NCI-H510A (cell line): Measurements from ENCODE around the gene CTSZ.
"Not testable (repeated sequence)": the region's sequence is repeated elsewhere in the genome, so short reads cannot be mapped to it uniquely, and the experiment has no call there.

ENCODE experiments used
- DNase-seq: peaks from one replicate; lab custom pipeline; 2025; lab: John Stamatoyannopoulos, UW

The CTSZ gene

GRCh38 chr20:58978351-58979190 is 28.5 kb downstream of the CTSZ start:
- DNase-seq = no peak

- no peak for DNase-seq
Observed at GRCh38 chr20:58976061-58976730, 30.9 kb downstream of the CTSZ start.

GRCh38 chr20:58975353-58975752 is 31.7 kb downstream of the CTSZ start:
- DNase-seq = no peak

GRCh38 chr20:58973866-58974265 is 33.2 kb downstream of the CTSZ start:
- no peak for DNase-seq

DNA sequence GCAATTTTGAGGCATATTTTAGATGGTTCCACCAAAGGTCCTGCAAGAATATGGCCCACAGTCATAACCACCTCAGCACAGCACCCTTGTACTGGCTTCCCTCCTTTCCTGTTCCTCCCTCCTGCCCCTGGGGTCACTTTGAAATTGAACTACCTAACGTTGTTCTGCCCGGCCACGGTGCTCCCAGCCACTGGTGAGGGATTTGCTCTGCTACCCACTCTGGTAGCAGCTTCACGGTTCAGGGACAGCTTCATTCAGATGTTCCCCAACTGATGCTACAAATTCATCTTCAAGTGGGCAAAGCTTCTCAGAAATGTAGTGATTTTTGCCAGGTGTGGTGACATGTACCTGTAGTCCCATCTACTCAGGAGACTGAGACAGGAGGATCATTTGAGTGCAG is 33.9 kb downstream of the CTSZ start:
- DNase-seq = no peak

- DNase-seq = no peak
Observed at GRCh38 chr20:58971429-58971828, 35.6 kb downstream of the CTSZ start.

DNA sequence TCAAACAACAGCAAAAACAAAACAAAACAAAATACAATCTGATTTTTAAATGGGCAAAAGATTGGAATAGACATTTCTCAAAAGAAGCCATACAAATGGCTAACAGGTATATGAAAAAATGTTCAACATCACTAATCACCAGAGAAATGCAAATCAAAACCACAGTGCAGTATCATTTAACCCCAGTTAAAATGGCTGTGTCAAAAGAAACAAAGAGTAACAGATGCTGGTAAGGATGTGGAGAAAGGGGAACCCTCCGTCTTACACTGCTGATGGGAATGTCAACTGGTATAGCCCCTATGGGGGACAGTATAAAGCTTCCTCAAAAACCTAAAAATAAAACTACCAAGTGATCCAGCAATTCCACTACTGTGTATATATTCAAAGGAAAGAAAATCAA is 36.9 kb downstream of the CTSZ start:
- no peak for DNase-seq

- no peak for DNase-seq
Observed at GRCh38 chr20:58969439-58969838, 37.6 kb downstream of the CTSZ start.

GRCh38 chr20:58967652-58968429 is 39.2 kb downstream of the CTSZ start:
- DNase-seq = no peak

GRCh38 chr20:58965270-58966064 is 41.6 kb downstream of the CTSZ start:
- no peak for DNase-seq

- not testable (repeated sequence) for DNase-seq
Observed at GRCh38 chr20:58963922-58964321, 43.1 kb downstream of the CTSZ start.

GRCh38 chr20:58963060-58963584 is 43.9 kb downstream of the CTSZ start:
- no peak for DNase-seq

DNA sequence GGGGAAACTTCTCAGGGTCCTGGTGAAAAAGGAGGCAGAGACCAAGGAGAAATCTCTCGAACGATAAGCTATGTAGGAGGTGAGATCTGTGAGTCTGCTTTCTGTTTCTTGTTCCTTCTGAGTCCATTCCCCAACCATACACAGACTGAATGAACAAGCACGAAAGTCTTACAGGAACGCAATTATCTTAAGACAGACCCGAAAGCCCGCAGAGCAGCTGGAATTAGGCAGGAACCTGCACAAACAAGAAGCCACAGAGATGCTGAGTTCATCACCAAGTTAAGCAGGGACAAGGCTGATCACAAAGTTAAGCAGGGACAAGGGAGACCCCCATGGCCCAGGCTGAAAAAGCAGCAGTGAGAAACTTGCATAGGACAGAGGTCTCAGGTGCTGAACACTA is 47.4 kb downstream of the CTSZ start:
- DNase-seq = no peak

DNA sequence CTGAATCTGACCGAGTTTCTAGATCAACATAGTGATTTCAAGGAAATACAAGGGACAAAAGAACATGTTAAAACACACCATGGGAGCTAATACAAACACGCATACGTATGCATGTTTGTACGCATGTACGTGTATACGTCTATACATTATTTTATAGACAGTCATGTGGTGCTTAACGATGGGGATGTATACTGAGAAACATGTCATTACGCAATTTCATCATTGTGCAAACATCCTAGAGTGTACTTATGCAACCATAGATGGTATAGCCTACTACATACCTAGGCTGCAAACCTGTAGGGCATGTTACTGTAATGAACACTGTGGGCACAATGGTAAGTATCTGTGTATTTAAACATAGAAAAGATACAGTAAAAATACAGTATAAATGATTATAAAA is 51.0 kb downstream of the CTSZ start:
- no peak for DNase-seq

DNA sequence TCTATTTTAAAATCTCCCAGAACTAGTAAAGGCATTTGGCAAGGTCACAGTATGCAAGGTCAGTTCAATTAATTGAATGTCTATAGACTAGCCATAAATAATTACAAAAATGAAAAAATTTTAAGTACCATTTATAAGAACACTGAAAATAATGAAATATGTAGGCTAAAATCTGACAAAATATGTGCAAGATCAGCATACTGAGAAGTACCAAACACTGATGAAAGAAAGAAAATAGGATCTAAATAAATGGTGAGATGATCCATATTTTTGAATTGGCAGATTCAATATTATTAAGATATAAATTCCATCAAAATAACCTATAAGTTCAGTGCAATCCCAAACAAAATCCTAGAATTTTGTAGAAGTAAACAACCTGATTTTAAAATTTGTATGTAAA is 54.0 kb downstream of the CTSZ start:
- no peak for DNase-seq

DNA sequence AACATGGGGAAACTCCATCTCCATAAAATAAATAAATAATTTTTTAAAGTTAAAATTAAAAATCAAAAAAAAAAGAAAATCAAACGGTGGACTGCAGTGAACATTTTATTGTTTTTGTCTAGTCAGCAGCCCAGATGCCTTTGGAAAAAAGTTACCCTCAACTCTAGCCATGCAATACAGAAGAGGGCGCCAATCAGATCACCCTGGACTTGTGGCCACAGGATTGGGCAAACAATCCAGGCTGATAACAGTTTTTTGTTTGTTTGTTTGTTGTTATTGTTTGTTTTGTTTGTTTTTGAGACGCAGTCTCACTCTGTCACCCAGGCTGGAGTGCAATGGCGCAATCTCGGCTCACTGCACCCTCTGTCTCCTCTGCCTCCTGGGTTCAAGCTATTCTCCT is 56.5 kb downstream of the CTSZ start:
- DNase-seq = no peak

DNA sequence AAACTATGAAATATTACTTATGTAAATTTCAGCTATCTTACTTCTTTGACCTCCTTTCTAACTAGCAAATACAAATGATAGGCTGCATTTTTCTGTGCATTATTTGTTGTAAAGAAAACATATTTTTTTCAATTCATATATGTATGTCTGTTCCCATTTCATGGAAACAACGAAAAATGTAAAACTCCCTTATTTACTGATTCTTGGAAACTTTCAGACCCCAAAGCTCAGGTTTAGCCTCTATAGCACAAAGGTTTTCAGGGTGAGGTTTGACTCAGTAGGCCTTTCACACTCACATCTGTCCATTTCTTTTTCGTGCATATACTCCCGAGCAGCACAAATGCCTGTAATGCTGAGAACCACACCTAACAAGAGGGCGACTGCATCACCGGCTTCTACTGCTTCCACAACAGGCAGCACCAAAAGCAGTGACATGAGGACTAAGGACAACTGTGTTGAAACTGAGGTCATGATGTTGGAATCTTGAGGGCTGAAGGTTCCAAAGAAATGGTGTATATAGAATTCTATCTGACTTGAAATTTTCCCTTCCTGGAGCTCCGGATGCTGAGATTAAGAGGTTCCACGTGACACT is 59.2 kb downstream of the CTSZ start:
- DNase-seq = not testable (repeated sequence)

DNA sequence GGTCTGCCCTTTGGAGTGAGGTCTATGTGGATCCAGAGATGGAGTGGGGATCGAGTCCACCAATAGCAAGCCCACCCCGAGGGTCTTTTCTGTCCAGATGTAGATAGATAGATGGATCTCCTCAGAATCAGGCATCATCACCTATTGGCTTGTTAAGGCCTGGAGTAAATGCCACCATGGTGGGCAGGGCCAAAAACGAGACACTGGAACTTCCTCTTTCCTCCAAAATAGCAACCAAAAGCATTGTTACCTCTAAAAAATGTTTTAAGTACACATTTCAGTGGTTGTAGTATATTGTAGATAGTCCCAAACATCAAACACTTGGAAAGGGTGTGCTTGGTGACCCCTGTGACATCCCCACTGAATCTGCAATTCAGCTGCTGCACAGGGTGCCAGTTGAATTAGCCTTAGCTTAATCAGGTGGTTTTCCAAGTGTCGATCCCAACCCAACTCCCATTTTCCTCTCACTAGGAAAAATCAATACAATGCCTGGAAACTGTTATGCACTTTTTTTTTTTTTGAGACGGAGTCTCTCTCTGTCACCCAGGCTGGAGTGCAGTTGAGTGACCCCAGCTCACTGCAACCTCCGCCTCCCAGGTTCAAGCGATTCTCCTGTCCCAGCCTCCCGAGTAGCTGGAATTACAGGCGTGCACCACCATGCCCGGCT is 61.0 kb downstream of the CTSZ start:
- no peak for DNase-seq
